Kidney glomerular epithelial cell (primary cell): Measurements from ENCODE around the gene ZNF415.
"Not testable (repeated sequence)": the region's sequence is repeated elsewhere in the genome, so short reads cannot be mapped to it uniquely, and the experiment has no call there.

Experiments
- DNase-seq: peaks from one replicate; lab custom pipeline; 2025; lab: John Stamatoyannopoulos, UW

The ZNF415 gene

DNA sequence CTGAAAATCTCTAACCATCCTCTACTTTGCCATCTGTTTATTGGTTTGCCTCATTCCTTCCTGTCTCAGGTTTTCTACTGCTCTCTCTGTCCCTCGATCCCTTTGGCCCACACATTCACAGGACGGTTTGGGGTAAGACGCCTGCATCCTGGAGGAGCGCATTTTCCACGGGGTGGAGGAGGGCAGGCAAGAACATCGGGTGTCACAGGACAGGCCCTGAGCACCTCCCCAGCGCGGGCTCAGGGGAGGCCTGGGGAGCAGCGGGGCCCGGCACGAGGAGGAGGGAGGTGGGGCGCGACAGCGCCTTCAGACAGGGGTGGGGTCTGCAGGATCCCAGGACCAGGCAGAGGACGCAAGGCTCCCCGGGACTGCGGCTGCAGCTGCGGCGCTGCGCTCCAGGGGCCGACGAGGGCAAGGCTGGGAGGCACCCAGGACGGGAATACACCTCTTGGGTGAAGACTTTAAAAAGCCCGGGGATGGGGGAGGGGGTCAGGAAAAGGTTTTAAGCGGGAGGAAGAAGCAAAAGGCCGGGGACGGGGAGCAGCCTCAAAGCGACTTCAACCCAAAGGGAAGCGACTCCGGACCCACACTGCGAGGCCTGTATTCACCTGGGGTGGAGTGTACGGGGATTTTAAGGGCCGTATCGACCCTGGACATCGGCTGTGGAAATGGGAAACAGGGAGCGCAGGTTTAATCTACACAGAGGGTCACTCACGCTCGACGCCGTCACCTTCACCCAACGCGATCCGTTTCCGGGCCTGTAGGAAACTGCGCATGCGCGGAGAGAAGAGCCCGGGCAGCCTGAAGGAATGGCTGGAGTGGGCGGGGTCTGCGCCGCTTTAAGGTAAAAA, at the start of gene ZNF415:
TSS of gene ZNF415 (minus strand) at position 770 of the 851 bp plus-strand sequence. CDS start 10,234 bp downstream, outside the sequence.
- DNase-seq, result peak; percentile 38

DNA sequence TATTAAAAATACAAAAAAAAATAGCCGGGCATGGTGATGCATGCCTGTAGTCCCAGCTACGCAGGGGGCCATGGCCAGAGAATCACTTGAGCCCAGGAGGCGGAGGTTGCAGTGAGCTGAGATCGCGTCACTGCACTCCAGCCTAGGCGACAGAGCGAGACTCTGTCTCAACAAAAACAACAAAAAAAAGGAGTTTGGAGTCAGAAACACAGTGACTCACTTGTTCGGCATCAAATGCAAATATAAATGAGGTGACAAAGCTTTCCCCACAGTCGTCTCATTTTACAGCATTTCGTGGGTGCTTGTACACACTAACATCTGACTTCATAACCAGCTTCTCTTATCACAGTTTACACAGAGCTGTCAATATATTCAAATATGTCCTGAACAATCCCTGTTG, 49.5 kb upstream of the ZNF415 start:
- no peak for DNase-seq

DNA sequence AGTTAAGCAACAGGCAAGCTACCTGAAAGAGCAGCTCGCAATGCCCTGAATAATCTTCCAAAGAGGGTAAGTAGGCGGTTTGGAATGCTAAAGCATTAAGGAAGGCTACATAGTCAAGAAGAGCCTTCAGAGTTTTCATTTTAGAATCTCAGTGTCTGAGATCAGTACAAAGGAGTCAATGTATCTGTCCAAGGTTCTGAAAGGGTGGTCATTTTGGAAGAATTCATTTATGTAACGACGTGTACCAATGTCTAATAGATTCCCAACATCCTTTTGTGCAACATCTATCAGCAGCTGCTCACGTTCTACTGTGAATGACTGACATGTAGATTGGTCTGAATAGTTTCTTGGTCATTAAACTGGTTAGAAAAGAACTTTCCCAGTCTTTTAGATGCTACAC, 45.3 kb upstream of the ZNF415 start:
- DNase-seq, result no peak

DNA sequence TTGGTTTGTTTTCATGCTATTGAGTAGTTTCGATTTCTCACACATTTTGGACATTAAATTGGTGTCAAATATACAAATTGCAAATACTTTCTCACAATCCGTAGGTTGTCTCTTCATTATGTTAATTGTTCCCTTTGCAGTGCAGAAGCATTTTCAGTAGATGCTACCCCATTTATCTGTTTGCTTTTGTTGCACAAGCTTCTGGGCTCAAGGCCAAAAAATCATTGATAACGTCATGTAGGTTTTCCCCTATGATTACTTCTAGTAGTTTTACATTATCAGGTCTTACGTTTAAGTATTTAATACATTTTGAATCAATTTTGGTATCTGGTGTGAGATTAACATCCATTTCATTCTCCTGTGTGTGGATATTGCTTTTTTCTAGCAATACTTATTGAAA, 40.2 kb upstream of the ZNF415 start:
- DNase-seq, result no peak

DNA sequence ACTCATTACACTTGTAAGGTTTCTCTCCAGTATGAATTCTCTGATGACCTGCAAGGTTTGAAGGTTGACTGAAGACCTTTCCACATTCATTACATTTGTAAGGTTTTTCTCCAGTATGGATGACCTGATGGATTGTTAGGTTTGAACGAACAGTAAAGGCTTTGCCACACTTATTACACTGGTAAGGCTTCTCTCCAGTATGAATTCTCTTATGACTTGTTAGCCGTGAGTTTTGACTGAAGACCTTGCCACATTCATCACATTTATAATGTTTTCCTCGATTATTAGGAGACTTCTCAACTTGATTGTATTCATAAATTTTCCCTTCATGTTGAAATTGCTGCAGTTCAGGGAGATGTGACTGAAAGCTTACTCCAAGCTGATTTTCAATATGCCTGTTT, 33.0 kb upstream of the ZNF415 start:
- DNase-seq, result no peak

DNA sequence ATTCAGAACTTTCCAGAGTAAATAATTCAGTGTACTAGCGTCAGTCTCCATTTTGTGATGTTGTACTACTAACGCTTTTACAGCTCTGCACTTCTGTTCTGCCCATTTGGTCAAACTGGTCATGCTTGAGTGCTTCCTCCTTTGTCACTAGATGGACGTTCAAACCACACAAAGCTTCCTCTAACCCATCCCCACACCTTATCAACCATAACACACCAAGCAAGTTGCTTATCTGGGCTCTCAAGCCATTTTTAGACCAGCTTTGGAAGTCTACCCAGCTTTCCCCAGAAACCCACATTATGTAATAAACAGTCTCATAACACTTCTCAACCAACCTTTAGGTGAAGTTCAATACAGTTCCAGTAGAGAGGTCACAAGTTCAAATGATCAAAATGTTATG, 28.4 kb upstream of the ZNF415 start:
- no peak for DNase-seq

DNA sequence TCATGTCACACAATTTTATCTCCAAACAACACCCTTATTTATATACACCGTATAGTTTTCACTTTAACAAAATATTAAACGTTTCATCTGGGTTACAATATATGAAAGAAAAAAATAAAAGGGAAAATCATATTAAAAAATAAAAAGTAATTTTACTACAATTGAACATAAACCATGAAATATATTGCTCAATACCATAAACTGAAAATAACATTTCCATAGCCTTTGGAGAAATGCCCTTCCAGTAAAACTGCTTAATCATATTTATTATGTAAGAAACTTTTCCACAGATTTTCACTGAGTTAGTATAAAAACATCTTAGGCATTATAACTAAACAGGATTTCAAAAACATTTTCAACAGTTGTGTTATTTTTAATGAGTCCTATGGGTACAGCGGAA, 27.6 kb upstream of the ZNF415 start:
- no peak for DNase-seq

DNA sequence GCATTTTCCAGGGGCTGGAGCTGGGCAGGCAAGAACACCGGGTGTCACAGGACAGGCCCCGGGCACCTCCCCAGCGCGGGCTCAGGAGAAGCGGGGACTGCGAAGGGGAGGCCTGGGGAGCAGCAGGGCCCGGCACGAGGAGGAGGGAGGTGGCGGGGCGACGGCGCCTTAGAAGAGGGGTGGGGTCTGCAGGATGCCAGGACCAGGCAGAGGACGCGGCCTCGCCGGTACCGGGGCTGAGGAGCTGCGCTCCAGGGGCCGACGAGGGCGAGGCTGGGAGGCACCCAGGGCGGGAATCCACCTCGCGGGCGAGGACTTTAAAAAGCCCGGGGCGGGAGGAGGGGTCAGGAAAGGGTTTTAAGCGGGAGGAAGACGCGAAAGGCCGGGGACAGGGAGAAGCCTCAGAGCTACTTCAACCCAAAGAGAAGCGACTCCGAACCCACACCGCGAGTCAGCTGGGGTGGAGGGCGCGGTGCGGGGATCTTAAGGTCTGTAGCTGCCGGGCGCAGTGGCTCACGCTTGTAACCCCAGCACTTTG, 25.5 kb upstream of the ZNF415 start:
- DNase-seq, result no peak

DNA sequence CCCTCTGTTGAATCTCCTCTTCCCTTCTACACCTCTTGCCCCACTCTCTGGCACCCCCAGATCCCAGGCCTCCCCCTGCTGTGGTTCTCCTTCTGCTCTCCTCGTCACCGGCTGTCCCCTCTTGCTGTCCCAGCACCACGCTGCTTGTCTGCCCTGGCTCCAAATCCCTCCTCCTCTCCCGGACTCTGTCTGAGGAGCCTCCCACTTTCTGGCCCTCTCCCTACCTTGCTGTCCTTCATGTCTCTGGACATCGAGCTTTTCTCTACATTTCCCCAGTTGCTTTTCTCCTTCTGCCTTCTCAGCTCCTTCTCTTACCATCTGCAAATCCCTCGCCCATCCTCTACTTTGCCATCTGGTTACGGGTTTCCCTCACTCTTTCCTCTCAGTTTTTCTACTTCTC, 24.9 kb upstream of the ZNF415 start:
- no peak for DNase-seq

DNA sequence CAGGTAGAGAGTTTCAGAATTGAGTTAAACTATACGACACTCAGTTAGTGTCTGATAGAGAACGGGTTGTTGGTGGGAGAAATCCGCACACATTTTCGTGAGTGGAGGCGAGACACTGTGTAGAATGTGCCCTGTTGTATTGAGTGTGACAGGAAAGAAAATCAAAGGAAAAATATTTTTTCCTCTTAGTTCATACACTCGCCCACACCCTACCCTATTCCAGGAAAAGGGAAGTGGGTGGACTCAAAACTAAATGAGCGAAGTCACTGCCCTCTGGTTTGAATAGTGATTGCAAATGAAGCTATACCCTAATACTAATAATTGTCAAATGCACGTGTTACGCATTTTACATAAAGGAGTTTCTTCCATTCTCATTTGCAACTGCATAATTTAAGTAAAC, 24.1 kb upstream of the ZNF415 start:
- no peak for DNase-seq

DNA sequence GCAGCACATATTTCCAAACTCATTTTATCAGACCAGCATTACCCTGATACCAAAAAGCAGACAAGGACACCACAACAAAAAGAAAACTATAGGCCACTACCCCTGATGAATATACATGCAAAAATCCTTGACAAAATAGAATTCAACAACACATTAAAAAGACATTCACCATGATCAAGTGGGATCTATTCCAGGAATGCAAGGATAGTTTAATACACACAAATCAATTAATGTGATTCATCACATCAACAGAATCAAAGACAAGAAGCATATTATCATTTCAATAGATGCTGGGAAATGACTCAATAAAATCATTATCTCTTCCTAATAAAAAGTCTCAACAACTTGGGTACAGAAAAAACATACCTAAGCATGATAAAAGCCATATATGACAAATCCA, 14.9 kb upstream of the ZNF415 start:
- DNase-seq, result no peak

DNA sequence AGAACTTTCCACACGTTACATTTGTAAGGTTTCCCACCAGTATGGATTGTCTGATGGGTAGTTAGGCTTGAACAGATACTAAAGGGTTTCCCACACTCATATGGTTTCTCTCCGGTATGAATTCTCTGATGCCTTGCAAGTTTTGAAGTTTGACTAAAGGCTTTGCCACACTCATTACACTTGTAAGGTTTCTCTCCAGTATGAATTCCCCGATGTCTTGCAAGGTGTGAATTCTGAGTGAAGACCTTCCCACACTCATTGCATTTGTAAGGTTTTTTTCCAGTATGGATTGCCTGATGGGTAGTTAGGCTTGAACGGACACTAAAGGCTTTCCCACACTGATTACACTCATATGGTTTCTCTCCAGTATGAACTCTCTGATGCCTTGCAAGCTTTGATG, 7.6 kb upstream of the ZNF415 start:
- no peak for DNase-seq

DNA sequence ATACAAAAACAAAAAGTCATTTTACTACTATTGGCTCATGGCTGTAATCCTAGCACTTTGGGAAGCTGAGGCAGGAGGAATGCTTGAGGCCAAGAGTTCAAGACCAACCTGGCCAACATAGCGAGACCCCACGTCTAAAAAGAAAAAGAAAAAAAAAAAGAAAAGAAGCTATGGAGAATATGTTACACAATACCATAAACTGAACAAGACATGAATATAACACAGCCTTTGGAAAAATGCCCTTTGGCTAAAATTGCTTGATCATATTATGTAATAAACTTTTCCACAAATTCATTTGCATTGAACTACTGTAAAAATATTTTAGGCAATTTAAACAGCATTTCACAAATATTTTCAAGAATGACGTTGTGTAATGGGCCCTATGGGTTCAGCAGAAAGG, 3.7 kb upstream of the ZNF415 start:
- DNase-seq, result no peak

DNA sequence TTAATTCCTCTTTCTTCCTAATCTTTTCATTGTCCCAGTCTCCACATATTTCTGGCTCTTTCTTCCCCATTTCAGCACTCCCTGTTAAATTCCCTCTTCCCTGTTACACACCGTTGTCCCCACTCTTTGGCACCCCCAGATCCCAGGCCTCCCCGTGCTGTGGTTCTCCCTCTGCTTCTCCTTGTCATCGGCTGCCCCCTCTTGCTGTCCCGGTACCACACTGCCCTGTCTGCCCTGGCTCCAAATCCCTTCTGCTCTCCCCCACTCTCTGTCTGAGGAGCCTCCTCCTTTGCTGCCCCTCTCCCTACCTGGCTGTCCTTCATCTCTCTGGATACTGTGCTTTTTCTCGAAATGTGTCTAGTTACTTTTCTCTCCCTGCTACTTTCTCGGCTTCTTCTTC, 983 bp downstream of the ZNF415 start:
- no peak for DNase-seq

DNA sequence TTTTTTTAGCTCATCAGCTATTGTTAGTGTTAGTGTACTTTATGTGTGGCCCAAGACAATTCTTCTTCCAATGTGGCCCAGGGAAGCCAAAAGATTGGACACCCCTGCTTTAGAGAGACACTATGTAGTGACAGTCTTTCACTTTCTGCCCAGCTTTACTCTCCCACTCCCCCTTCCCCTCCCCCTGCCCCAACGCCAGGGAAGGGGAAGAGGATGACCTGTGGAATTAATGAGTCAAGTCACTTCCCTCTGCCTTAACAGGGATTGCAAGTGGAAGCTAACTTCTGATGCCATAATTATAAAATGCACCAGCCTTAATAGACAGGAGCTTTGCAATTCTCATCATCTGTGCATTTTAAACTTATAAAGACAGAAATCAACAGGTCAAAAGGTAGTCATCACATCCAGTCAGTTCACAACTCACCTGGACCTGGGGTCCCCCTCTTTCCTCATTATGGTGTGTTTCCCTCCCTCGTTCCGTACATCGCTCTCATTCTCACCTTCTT, 1.6 kb downstream of the ZNF415 start:
- no peak for DNase-seq

DNA sequence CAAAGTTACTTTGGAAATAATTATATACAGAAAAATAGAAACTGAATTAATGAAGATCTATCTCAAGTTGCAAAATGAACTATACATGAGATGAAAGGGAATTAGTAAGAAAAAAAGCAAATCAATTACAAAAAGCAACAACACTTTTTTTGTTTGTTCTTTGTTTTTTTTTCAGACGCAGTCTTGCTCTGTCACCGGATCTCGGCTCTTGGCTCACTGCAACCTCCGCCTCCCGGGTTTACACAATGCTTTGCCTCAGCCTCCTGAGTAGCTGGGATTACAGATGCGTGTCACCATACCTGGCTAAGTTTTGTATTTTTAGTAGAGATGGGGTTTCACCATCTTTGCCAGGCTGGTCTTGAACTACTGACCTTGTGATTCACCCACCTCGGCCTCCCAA, 2.2 kb downstream of the ZNF415 start:
- no peak for DNase-seq

DNA sequence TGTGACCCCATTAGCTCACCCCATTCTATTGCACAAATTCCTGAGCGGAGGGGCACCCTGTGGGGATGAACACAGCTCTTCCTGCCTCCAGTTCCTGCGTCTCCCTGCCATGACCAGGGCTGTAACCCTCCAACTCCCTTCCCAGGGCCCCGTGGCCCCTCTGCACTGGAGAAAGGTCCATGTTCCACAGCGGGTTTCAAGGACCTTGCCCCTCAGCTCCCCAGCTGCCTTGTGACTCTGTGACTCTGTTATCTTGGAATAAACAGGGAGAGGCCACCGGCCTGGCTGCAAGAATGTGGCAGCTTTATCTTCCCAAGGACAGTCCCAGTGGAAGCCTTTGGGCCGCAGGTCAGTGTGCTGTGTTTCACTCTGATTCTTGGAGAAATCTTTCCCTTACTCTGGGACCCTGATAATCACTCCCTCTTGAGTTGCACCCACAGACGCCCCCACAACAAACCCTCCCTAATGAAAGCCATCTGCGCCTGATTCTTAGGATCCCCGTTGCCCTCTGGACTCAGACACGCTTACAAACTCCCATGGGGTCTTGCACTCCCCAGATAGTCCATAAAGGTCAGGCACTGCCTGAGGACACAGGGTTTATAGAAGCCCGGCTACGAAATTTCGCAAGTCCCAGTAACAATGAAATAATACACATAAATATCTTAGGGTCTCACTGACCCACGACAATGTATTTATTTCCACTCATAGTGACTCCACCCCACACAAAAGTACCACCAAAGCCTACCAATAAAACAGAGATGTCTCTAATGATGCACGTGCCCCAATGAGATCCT, 5.8 kb downstream of the ZNF415 start:
- DNase-seq, result not testable (repeated sequence)

DNA sequence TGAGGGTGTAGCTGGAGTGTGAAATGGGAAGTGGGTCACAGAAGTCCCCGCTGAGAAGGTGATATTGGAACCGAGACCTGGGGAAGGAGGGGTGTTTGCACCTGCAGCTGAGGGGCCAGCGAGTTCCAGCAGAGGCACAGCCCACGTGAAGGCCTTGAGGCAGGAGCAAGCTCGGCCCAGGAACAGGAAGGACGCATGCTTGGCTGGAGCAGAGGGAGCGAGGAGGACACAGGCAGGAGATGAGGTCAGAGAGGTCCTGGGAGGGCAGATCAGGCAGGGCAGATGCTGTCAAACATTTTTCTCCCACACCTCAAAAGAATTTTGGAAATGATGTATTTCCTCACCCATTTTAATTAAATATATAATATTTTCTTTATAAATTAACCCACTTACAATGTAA, 9.3 kb downstream of the ZNF415 start:
- no peak for DNase-seq

DNA sequence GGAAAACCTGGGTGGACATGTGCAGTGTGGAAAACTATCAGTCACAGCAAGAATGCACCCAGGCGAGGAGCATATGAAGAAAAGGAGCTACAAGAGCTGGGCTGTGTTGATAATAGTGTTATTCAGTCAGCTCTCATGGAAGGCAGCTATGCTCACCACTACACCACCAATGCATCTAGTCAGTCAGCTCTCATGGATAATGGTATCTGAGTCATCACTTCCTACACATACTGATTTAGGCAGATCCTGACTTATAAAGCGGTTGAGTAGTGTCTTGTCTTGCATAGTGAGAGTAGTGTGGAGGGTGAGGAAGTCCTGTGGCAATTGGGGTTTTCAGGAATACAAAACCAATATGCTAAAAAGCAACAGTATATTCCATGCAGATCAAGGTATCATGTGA, 20.4 kb downstream of the ZNF415 start:
- DNase-seq, result no peak

DNA sequence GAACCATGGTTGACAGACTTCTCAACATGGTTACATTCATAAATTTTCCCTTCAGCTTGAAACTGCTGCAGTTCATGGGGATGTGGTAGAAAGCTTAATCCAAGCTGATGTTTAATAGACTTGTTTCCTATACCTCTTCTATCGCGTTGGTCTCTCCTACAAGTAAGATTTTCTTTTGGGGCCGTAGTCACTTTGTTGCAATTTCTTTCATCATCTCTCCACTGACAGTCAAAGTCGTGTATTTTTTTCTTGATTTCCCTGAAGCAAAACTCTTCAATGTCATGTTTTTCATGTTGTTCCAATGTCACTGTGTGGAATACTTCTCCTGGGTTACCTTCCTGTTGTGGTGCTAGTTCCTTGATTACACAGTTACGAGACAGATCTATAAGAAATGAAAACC, 23.2 kb downstream of the ZNF415 start:
- no peak for DNase-seq

DNA sequence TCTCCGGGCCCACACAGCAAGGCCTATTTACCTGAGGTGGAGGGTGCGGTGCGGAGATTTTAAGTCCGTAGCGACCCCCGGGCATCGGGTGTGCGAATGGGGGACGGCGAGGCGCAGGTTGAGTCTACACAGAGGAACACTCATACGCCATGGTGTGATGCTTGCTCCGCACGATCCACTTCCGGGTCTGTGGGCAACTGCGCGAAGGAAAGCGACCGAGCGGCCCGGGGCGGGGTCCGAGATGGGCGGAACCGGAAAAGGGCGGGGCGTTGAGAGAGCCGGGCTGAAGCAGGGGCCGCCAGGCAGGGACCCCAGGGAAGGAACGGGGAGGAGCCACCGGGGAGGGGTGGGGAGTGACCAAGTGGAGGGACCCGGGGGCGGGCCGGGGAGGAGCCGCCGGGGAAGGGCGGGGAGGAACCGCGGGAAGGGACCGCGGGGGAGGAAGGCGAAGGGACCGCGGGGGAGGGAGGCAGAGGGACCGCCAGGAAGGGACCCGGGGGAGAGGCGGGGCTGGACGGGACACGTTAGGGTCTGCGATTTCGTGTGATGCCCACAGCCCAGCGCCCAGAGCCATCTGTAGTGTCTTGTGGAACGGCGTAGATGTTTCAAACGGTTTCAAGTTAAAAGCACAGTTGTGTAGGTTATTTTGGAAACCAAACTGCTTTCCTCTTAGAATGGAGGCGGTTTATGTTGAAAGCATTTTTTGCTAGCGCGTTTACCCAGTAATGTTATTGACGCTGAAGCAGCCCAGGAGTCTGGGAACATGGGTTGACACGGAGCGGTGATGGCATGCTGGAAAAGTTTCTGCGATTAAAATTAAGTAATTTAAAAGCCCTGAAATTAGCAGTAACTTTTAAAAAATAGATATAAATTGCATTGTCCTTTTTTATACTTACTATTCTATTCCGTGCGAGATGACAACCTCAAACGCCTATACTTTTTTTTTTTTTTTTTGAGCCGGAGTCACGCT, 29.2 kb downstream of the ZNF415 start, which contains the start of gene ZNF160:
TSS of gene ZNF160 (minus strand) at position 189 of the 970 bp plus-strand sequence. CDS start 17,146 bp downstream, outside the sequence.
- DNase-seq, result peak; percentile 89
